A673 (cell line): Measurements from ENCODE around the gene FIBCD1. TPM values are rescaled to one million over a fixed set of nuclear protein-coding genes. Genes with fewer than 3 reads are reported as not detected.

Source experiments
- BruUV-seq: library from RNA; stranded (reverse); fragments of 400-500 nt; replicated peaks from 2 replicates; lab custom pipeline; 2021; lab: Mats Ljungman, UMichigan
- CTCF ChIA-PET: fragments of 300-600 bp; sonication (Branson Sonifier 250); formaldehyde crosslinking; loops from one replicate; lab custom pipeline; 2022; ENCODE audit warnings: antibody characterized with exemption; lab: Charles Lee
- POLR2A ChIA-PET: fragments of 300-600 bp; sonication (Branson Sonifier 250); formaldehyde crosslinking; loops from one replicate; lab custom pipeline; 2022; ENCODE audit warnings: antibody characterized with exemption; ENCODE audit not compliant: low non-redundant PET; lab: Charles Lee
- DNase-seq: peaks from one replicate; pipeline ENCODE4 v3.0.0-alpha.2; 2015; ENCODE audit warnings: low spot score
- H3K27ac ChIP-seq: fragments of 200-600 bp; sonication (generic); 2 replicates; pipeline ENCODE4 v1.5.1; 2016; ENCODE audit warnings: mixed run types, low read depth, mild to moderate bottlenecking, mixed read lengths, antibody characterized with exemption, low read length; ENCODE audit not compliant: poor library complexity, severe bottlenecking
- H3K27me3 ChIP-seq: fragments of 200-600 bp; sonication (generic); replicated peaks from 2 replicates; pipeline ENCODE4 v1.6.1; 2017; ENCODE audit warnings: mixed run types, low read depth, mild to moderate bottlenecking, mixed read lengths, antibody characterized with exemption, low read length; ENCODE audit not compliant: insufficient read depth, poor library complexity
- H3K36me3 ChIP-seq: fragments of 200-600 bp; sonication (generic); 2 replicates; pipeline ENCODE4 v1.6.1; 2016; ENCODE audit warnings: mixed run types, mild to moderate bottlenecking, mixed read lengths, antibody characterized with exemption, low read length; ENCODE audit not compliant: insufficient read depth, poor library complexity, severe bottlenecking
- H3K4me1 ChIP-seq: fragments of 200-600 bp; sonication (generic); 2 replicates; pipeline ENCODE4 v1.6.1; 2017; ENCODE audit warnings: mixed run types, mild to moderate bottlenecking, mixed read lengths, antibody characterized with exemption, low read length; ENCODE audit not compliant: insufficient read depth, poor library complexity, severe bottlenecking
- H3K4me3 ChIP-seq: fragments of 200-600 bp; sonication (generic); 2 replicates; pipeline ENCODE4 v1.5.1; 2016; ENCODE audit warnings: low read depth, mixed run types, mild to moderate bottlenecking, mixed read lengths, low read length; ENCODE audit not compliant: poor library complexity, severe bottlenecking
- H3K9me3 ChIP-seq: fragments of 200-600 bp; sonication (generic); 2 replicates; pipeline ENCODE4 v1.6.1; 2016; ENCODE audit warnings: mixed run types, low read depth, mild to moderate bottlenecking, mixed read lengths, antibody characterized with exemption, low read length; ENCODE audit not compliant: poor library complexity, severe bottlenecking
- EZH2 ChIP-seq: fragments of 200-600 bp; sonication (generic); IDR thresholded peaks from 2 replicates; pipeline ENCODE4 v1.6.1; 2017; ENCODE audit warnings: borderline replicate concordance, low read depth, mild to moderate bottlenecking, mixed read lengths, antibody characterized with exemption, low read length; ENCODE audit not compliant: poor library complexity, severe bottlenecking
- intact Hi-C: fragments of 100-400 bp; cut with micrococcal nuclease; formaldehyde crosslinking; loops from one replicate; pipeline ENCODE4 v1.10.0; 2022; ENCODE audit not compliant: unreplicated experiment
- total RNA-seq: library from RNA; stranded (reverse); gene quantifications from 2 replicates; pipeline ENCODE4 v1.2.3, GENCODE V29; 2021
- TF ChIP-seq, protein P1 (sequence below): fragments of 300-800, 200-600 bp; sonication (generic); conservative IDR thresholded peaks from 2 replicates; pipeline ENCODE4 v1.5.1; 2017; ENCODE audit warnings: low read depth, mild to moderate bottlenecking, antibody characterized with exemption, low read length, moderate library complexity, mixed read lengths

FIBCD1 gene
- total RNA-seq, 1 experiment from 2014 or later: 0.19 TPM

DNA sequence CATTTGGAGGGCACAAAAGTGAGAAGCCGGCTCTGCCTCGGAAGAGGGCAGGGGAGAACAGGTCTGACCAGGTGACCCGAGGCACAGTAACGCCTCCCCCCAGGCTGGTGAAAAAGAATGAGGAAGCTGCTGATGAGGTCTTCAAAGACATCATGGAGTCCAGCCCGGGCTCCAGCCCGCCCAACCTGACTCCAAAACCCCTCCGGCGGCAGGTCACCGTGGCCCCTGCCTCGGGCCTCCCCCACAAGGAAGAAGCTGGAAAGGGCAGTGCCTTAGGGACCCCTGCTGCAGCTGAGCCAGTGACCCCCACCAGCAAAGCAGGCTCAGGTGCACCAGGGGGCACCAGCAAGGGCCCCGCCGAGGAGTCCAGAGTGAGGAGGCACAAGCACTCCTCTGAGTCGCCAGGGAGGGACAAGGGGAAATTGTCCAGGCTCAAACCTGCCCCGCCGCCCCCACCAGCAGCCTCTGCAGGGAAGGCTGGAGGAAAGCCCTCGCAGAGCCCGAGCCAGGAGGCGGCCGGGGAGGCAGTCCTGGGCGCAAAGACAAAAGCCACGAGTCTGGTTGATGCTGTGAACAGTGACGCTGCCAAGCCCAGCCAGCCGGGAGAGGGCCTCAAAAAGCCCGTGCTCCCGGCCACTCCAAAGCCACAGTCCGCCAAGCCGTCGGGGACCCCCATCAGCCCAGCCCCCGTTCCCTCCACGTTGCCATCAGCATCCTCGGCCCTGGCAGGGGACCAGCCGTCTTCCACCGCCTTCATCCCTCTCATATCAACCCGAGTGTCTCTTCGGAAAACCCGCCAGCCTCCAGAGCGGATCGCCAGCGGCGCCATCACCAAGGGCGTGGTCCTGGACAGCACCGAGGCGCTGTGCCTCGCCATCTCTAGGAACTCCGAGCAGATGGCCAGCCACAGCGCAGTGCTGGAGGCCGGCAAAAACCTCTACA lies 54.2 kb downstream of the FIBCD1 start:
- H3K27ac ChIP-seq: no peak overlapping the region
- CTCF ChIA-PET: no interaction called here
- intact Hi-C loops: no loop called here

DNA sequence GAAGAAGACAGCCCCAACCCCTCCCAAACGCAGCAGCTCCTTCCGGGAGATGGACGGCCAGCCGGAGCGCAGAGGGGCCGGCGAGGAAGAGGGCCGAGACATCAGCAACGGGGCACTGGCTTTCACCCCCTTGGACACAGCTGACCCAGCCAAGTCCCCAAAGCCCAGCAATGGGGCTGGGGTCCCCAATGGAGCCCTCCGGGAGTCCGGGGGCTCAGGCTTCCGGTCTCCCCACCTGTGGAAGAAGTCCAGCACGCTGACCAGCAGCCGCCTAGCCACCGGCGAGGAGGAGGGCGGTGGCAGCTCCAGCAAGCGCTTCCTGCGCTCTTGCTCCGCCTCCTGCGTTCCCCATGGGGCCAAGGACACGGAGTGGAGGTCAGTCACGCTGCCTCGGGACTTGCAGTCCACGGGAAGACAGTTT lies 54.9 kb downstream of the FIBCD1 start:
- no TSS peak for BruUV-seq
- no peaks in the 10 kb centered on the region for H3K9me3 ChIP-seq

More for the DNA sequence above, 54.2 kb downstream of the FIBCD1 start:
- POLR2A ChIA-PET: no interaction called here
- no TSS peak for BruUV-seq
- no peak for DNase-seq
- Histone ChIP-seq H3K27me3 (no peaks in the 10 kb centered on the region), H3K4me1 (no peaks in the 10 kb centered on the region), H3K4me3 (no peak overlapping the region), H3K9me3 (no peaks in the 10 kb centered on the region), H3K36me3 (peaks cover 83% of the 10 kb centered on the region)
- TF ChIP-seq, protein P1, sequence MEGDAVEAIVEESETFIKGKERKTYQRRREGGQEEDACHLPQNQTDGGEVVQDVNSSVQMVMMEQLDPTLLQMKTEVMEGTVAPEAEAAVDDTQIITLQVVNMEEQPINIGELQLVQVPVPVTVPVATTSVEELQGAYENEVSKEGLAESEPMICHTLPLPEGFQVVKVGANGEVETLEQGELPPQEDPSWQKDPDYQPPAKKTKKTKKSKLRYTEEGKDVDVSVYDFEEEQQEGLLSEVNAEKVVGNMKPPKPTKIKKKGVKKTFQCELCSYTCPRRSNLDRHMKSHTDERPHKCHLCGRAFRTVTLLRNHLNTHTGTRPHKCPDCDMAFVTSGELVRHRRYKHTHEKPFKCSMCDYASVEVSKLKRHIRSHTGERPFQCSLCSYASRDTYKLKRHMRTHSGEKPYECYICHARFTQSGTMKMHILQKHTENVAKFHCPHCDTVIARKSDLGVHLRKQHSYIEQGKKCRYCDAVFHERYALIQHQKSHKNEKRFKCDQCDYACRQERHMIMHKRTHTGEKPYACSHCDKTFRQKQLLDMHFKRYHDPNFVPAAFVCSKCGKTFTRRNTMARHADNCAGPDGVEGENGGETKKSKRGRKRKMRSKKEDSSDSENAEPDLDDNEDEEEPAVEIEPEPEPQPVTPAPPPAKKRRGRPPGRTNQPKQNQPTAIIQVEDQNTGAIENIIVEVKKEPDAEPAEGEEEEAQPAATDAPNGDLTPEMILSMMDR: no peak
- no peak for TF ChIP-seq EZH2

DNA sequence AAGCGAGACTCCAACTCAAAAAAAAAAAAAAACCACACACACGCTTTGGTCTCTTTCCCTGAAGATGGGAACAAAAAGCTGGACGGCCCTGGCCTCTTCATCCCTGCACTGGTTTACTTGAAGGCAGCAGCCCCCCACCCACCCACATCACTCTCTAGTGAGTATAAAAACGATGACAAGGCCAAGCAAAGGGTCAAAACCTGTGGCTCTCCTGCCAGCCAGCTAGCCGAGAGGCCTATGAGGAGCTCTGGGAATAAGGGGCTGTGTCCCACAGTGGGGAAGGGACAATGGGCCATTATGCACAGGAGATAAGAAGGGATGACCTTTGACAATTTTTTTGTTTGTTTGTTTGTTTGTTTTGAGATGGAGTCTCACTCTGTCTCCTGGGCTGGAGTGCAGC lies 55.6 kb downstream of the FIBCD1 start:
- BruUV-seq: no TSS peak
- intact Hi-C loops: no loop called here
- POLR2A ChIA-PET: no interaction called here
- DNase-seq: no peak
- no peaks in the 10 kb centered on the region for H3K9me3 ChIP-seq
- H3K27me3 ChIP-seq: no peaks in the 10 kb centered on the region
- no peak overlapping the region for H3K4me3 ChIP-seq
- TF ChIP-seq, protein P1: no peak
- no peak for TF ChIP-seq EZH2
- peaks cover 91% of the 10 kb centered on the region for H3K36me3 ChIP-seq
- CTCF ChIA-PET: interaction anchor here (0.8 kb wide), 1 partner anchor 173 kb away, joined by 5 read pairs; no protein-coding TSS in a partner anchor
- no peak overlapping the region for H3K27ac ChIP-seq
- H3K4me1 ChIP-seq: no peaks in the 10 kb centered on the region

More for the DNA sequence above, 54.9 kb downstream of the FIBCD1 start:
- H3K27ac ChIP-seq: no peak overlapping the region
- TF ChIP-seq, protein P1: no peak
- TF ChIP-seq EZH2: no peak
- H3K36me3 ChIP-seq: peaks cover 90% of the 10 kb centered on the region
- no peaks in the 10 kb centered on the region for H3K27me3 ChIP-seq
- POLR2A ChIA-PET: no interaction called here
- DNase-seq: no peak
- H3K4me1 ChIP-seq: no peaks in the 10 kb centered on the region
- CTCF ChIA-PET: no interaction called here
- intact Hi-C loops: no loop called here
- H3K4me3 ChIP-seq: no peak overlapping the region
